Body of pancreas (tissue), 4 donors: Measurements from ENCODE around the gene UBA3.

ENCODE experiments used
- POLR2A ChIP-seq, 3 donors: fragments of 450-650 bp; IDR thresholded peaks; one replicate each; pipeline ENCODE4 v1.6.1; 2016; ENCODE audit warnings: antibody characterized with exemption in 3 of 3, mild to moderate bottlenecking in 2 of 3
- TF ChIP-seq, protein P1 (sequence below), 7 experiments: fragments of 450-650 bp in 4 of 7; fragments of 200-600 bp in 3 of 7; sonication (generic) in 3 of 7; IDR thresholded peaks; one replicate each; pipeline ENCODE4 v1.5.1; 2016 to 2019; ENCODE audit warnings: antibody characterized with exemption in 7 of 7

DNA sequence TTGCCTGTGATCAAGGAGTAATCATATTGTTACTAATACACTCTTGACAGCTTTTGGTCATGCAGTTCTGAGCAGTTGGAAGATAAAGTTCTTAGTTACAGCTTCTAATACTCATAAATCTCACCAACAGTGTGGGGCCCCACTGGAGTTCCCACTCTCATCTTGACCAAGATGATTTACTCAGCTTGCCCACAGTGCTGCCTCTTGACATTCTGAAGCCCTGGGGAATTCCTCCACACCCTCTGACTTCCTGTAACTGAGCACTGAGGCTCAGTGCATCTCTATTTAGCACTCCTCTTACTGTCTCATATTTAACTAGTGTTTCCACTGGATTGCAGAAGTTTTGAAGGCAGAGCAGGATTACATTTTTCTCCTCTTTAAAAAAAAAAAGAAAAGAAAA is 2.6 kb upstream of the UBA3 start:
- TF ChIP-seq, protein P1, sequence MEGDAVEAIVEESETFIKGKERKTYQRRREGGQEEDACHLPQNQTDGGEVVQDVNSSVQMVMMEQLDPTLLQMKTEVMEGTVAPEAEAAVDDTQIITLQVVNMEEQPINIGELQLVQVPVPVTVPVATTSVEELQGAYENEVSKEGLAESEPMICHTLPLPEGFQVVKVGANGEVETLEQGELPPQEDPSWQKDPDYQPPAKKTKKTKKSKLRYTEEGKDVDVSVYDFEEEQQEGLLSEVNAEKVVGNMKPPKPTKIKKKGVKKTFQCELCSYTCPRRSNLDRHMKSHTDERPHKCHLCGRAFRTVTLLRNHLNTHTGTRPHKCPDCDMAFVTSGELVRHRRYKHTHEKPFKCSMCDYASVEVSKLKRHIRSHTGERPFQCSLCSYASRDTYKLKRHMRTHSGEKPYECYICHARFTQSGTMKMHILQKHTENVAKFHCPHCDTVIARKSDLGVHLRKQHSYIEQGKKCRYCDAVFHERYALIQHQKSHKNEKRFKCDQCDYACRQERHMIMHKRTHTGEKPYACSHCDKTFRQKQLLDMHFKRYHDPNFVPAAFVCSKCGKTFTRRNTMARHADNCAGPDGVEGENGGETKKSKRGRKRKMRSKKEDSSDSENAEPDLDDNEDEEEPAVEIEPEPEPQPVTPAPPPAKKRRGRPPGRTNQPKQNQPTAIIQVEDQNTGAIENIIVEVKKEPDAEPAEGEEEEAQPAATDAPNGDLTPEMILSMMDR (IDR thresholded peaks at IDR 0.05) = no peak
- no peak for TF ChIP-seq POLR2A (IDR thresholded peaks at IDR 0.05)
